ENCODE measurements around the gene PTCD2. TPM values are rescaled to one million over a fixed set of nuclear protein-coding genes. Genes with fewer than 3 reads are reported as not detected.

The PTCD2 gene
- total and polyA plus RNA-seq, 2 of the 8 experiments (the other 6 are each of a cell fraction or from before 2014, with no cell fraction given) = 7.3 to 15.4 TPM

- TF ChIP-seq, protein P1, sequence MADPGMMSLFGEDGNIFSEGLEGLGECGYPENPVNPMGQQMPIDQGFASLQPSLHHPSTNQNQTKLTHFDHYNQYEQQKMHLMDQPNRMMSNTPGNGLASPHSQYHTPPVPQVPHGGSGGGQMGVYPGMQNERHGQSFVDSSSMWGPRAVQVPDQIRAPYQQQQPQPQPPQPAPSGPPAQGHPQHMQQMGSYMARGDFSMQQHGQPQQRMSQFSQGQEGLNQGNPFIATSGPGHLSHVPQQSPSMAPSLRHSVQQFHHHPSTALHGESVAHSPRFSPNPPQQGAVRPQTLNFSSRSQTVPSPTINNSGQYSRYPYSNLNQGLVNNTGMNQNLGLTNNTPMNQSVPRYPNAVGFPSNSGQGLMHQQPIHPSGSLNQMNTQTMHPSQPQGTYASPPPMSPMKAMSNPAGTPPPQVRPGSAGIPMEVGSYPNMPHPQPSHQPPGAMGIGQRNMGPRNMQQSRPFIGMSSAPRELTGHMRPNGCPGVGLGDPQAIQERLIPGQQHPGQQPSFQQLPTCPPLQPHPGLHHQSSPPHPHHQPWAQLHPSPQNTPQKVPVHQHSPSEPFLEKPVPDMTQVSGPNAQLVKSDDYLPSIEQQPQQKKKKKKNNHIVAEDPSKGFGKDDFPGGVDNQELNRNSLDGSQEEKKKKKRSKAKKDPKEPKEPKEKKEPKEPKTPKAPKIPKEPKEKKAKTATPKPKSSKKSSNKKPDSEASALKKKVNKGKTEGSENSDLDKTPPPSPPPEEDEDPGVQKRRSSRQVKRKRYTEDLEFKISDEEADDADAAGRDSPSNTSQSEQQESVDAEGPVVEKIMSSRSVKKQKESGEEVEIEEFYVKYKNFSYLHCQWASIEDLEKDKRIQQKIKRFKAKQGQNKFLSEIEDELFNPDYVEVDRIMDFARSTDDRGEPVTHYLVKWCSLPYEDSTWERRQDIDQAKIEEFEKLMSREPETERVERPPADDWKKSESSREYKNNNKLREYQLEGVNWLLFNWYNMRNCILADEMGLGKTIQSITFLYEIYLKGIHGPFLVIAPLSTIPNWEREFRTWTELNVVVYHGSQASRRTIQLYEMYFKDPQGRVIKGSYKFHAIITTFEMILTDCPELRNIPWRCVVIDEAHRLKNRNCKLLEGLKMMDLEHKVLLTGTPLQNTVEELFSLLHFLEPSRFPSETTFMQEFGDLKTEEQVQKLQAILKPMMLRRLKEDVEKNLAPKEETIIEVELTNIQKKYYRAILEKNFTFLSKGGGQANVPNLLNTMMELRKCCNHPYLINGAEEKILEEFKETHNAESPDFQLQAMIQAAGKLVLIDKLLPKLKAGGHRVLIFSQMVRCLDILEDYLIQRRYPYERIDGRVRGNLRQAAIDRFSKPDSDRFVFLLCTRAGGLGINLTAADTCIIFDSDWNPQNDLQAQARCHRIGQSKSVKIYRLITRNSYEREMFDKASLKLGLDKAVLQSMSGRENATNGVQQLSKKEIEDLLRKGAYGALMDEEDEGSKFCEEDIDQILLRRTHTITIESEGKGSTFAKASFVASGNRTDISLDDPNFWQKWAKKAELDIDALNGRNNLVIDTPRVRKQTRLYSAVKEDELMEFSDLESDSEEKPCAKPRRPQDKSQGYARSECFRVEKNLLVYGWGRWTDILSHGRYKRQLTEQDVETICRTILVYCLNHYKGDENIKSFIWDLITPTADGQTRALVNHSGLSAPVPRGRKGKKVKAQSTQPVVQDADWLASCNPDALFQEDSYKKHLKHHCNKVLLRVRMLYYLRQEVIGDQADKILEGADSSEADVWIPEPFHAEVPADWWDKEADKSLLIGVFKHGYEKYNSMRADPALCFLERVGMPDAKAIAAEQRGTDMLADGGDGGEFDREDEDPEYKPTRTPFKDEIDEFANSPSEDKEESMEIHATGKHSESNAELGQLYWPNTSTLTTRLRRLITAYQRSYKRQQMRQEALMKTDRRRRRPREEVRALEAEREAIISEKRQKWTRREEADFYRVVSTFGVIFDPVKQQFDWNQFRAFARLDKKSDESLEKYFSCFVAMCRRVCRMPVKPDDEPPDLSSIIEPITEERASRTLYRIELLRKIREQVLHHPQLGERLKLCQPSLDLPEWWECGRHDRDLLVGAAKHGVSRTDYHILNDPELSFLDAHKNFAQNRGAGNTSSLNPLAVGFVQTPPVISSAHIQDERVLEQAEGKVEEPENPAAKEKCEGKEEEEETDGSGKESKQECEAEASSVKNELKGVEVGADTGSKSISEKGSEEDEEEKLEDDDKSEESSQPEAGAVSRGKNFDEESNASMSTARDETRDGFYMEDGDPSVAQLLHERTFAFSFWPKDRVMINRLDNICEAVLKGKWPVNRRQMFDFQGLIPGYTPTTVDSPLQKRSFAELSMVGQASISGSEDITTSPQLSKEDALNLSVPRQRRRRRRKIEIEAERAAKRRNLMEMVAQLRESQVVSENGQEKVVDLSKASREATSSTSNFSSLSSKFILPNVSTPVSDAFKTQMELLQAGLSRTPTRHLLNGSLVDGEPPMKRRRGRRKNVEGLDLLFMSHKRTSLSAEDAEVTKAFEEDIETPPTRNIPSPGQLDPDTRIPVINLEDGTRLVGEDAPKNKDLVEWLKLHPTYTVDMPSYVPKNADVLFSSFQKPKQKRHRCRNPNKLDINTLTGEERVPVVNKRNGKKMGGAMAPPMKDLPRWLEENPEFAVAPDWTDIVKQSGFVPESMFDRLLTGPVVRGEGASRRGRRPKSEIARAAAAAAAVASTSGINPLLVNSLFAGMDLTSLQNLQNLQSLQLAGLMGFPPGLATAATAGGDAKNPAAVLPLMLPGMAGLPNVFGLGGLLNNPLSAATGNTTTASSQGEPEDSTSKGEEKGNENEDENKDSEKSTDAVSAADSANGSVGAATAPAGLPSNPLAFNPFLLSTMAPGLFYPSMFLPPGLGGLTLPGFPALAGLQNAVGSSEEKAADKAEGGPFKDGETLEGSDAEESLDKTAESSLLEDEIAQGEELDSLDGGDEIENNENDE (IDR thresholded peaks at IDR 0.05; ENCODE audit: insufficient replicate concordance, low read length) = no peak
- no peak for TF ChIP-seq BCL11A (IDR thresholded peaks at IDR 0.05; ENCODE audit: low read depth in 2 of 2, low read length in 2 of 2)
- peak in 1 of 3 experiments; percentile 8; a peak in 1 of 4 replicates for TF ChIP-seq CTCF (IDR thresholded peaks at IDR 0.05; ENCODE audit: control extremely low read depth in 1 of 3, insufficient read depth in 1 of 3, low read depth in 1 of 3, low read length in 3 of 3)
- TF ChIP-seq TCF12 (IDR thresholded peaks at IDR 0.05; ENCODE audit: low read depth, low read length) = no peak
Observed at GRCh38 chr5:72417333-72418062, 97.3 kb downstream of the PTCD2 start (continued).

Measured in H1 (cell line).